Pons (tissue), 1 donor: ENCODE measurements around the gene TSTD1.

Experiments
- DNase-seq: peaks from one replicate; pipeline ENCODE4 v3.0.0-alpha.2; 2016; ENCODE audit warnings: low spot score

The TSTD1 gene

GRCh38 chr1:161038523-161039153 lies at the start of gene TSTD1:
TSTD1 (minus strand) TSS chr1:161038964; CDS start chr1:161038889, 75 bp downstream.
- no peak for DNase-seq

GRCh38 chr1:161086457-161086856 lies 47.7 kb upstream of the TSTD1 start:
- DNase-seq = no peak

GRCh38 chr1:161085165-161085564 lies 46.4 kb upstream of the TSTD1 start:
- DNase-seq = no peak

GRCh38 chr1:161084597-161084988 lies 45.8 kb upstream of the TSTD1 start:
- DNase-seq = no peak

- no peak for DNase-seq
Observed at GRCh38 chr1:161083748-161084596, 45.2 kb upstream of the TSTD1 start.

- no peak for DNase-seq
Observed at GRCh38 chr1:161082996-161083747, 44.4 kb upstream of the TSTD1 start.

- DNase-seq = no peak
Observed at GRCh38 chr1:161082483-161082882, 43.7 kb upstream of the TSTD1 start.

GRCh38 chr1:161081519-161081918 lies 42.8 kb upstream of the TSTD1 start:
- DNase-seq = no peak

GRCh38 chr1:161080441-161081405 lies 42.0 kb upstream of the TSTD1 start:
- no peak for DNase-seq

- no peak for DNase-seq
Observed at GRCh38 chr1:161079436-161080110, 40.8 kb upstream of the TSTD1 start.

GRCh38 chr1:161077426-161077825 lies 38.7 kb upstream of the TSTD1 start:
- no peak for DNase-seq

- no peak for DNase-seq
Observed at GRCh38 chr1:161076410-161076809, 37.6 kb upstream of the TSTD1 start.

- no peak for DNase-seq
Observed at GRCh38 chr1:161074676-161075368, 36.1 kb upstream of the TSTD1 start.

- DNase-seq = no peak
Observed at GRCh38 chr1:161073474-161074121, 34.8 kb upstream of the TSTD1 start.

GRCh38 chr1:161072751-161073449 lies 34.1 kb upstream of the TSTD1 start:
- no peak for DNase-seq

- peak; percentile 47 for DNase-seq
Observed at GRCh38 chr1:161071886-161072371, 33.2 kb upstream of the TSTD1 start.

GRCh38 chr1:161070761-161071160 lies 32.0 kb upstream of the TSTD1 start:
- DNase-seq = no peak

GRCh38 chr1:161069731-161070270 lies 31.0 kb upstream of the TSTD1 start, which contains the start of gene ARHGAP30:
ARHGAP30 (minus strand) TSS chr1:161069891; CDS start chr1:161069624, 267 bp downstream.
- DNase-seq = peak; percentile 81

GRCh38 chr1:161069241-161069640 lies 30.5 kb upstream of the TSTD1 start:
- no peak for DNase-seq
